Heart left ventricle (tissue), 13 donors: ENCODE data around the gene CD209.

Source experiments
- CTCF ChIP-seq, 12 donors: fragments of 200-600 bp; sonication (generic) in 4 of 12; IDR thresholded peaks; one replicate each; pipeline versions ENCODE4 v1.5.0 to v1.8.0; 2018 to 2022; ENCODE audit warnings: antibody characterized with exemption in 12 of 12, mild to moderate bottlenecking in 5 of 12
- POLR2A ChIP-seq, 2 donors: fragments of 450-650 bp; IDR thresholded peaks; one replicate each; pipeline ENCODE4 v1.6.1; 2017; ENCODE audit warnings: antibody characterized with exemption in 2 of 2, mild to moderate bottlenecking in 2 of 2, moderate library complexity in 2 of 2
- donor health status: ischemic (EF 13 %, LVEDD 7.1; RV severe dilation, severe dysfunction).
- donor health status: DM: no; HTN: yes; CAD: no.
- donor health status: DM: no; HTN: no; CAD: no.
- donor health status: ischemic (EF 25% LVEDD 6.9; RV normal size, moderate dysfunction).
- donor health status: ischemic (EF 25% LVEDD 5.7; RV mildly dilated, moderate dysfunction).
- donor health status: ischemic (EF 35%, LVEDD 5.7; RV mildly dilated, moderate dysfunction).
- donor health status: nonischemic (EF 11% LVEDD 7.7; RV severe dilation, severe dysfunction).
- donor health status: DM: yes; HTN: yes; CAD: no.
- donor health status: PGD.
- donor health status: ischemic (EF 29% LVEDD 5.4; RV normal size, mild dysfunction).
- donor health status: nonischemic (EF 23%, LVEDD 6.1; RV moderate dilation, normal function).

GRCh38 chr19:7742991-7743390 is 4.3 kb downstream of the CD209 start:
- TF ChIP-seq CTCF (IDR thresholded peaks at IDR 0.05) = no peak
- TF ChIP-seq POLR2A (IDR thresholded peaks at IDR 0.05) = no peak
